GM12872 (cell line): Measurements from ENCODE around the gene SLC44A5.

Experiments used
- TF ChIP-seq, protein P1 (sequence below): IDR thresholded peaks from 3 replicates; pipeline ENCODE4 v1.5.1; 2011; ENCODE audit warnings: low read depth, mild to moderate bottlenecking, low read length, moderate library complexity; ENCODE audit not compliant: insufficient read depth

The SLC44A5 gene

DNA sequence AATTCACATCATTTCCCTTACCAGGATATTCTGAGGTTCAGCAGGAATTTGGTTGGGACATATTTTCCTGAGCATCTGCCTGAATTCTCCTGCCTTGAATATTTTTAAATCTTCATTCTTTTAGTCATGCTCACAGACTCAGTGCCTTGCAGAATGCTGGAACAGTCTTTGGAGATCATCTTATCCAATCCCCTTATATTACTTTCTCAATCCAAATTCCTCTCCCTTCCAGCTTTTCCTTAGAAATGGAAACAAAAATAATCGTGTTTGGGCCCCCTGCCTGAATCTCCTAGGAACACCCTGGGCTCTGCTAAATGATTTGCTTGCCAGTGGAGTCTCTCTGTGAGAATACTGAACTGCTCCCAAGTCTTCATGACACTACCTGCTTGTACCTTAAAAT is 438.4 kb downstream of the SLC44A5 start:
- TF ChIP-seq, protein P1, sequence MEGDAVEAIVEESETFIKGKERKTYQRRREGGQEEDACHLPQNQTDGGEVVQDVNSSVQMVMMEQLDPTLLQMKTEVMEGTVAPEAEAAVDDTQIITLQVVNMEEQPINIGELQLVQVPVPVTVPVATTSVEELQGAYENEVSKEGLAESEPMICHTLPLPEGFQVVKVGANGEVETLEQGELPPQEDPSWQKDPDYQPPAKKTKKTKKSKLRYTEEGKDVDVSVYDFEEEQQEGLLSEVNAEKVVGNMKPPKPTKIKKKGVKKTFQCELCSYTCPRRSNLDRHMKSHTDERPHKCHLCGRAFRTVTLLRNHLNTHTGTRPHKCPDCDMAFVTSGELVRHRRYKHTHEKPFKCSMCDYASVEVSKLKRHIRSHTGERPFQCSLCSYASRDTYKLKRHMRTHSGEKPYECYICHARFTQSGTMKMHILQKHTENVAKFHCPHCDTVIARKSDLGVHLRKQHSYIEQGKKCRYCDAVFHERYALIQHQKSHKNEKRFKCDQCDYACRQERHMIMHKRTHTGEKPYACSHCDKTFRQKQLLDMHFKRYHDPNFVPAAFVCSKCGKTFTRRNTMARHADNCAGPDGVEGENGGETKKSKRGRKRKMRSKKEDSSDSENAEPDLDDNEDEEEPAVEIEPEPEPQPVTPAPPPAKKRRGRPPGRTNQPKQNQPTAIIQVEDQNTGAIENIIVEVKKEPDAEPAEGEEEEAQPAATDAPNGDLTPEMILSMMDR = no peak

DNA sequence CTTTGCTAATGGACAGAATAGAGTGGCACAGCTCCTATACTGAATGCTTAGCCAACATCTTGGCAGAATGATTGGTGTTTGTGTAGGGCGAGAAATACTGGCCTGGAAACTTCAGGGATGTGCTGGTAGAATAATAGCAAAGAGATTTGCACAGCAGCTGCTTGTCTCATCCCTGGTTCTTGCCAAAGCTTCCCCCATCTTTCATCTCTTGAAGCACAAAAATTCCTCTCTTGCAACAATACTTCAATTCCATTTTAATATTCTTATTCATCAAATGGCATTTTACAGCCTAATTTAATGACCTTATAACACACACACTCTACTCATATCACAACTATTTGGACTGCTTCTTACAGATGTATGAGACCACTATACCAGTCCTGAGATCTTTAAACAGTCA is 439.0 kb downstream of the SLC44A5 start:
- TF ChIP-seq, protein P1 = no peak

DNA sequence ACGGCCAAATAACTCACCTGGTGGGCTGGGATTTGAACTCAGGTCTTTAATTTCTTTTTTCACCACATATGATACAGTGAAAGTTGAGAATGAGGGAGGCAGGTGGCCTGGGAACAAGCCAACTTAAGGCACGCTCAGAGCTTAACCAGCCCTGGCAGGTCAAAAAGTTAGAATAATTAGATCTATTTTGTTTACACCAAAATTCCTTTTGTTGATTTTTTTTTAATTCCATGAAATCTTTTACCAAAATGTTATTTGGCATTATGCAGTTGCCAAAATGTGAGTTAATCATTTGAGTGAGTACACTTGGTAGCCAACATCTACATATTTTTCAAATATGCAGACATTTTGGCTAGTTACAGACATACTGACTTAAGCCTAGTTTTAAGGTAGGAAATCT is 439.9 kb downstream of the SLC44A5 start:
- TF ChIP-seq, protein P1 = no peak

DNA sequence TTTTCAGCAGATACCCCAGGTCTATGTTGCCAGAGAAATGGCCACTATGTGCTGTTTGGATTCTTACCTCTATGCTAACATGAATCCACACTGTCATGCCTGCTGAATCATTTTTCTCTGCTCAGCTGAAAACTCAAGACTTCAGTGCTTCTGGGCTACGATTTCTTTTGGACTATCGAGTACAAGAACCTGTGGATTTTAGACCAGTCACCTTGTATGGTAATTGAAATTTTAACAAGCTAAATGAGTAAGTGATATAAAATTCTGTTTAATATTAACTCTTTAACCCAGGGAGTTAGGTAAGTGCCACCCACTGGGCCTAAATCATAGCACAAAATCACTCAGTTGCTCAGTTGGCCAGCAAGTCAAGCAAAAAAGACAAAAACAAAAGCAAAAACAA is 440.9 kb downstream of the SLC44A5 start:
- TF ChIP-seq, protein P1 = no peak

DNA sequence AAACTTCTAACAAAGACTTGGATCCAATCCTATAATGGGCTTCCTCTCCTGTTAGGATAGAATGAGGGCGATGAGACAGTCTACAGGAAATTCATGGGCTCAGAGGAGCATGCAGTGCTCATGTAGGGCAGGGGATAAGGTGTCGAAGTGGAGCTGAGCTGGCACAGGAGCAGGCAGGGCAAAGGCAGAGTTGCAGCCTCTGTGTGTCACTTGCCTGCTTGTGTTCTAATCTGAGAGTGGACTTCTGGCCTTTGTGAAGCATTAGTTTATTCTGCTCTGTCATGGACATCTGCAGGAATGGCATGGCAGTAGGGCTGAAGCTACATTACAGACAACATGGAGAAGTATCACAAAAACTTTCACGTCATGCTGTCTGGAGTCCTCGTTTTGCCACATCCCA is 444.1 kb downstream of the SLC44A5 start:
- TF ChIP-seq, protein P1 = no peak

DNA sequence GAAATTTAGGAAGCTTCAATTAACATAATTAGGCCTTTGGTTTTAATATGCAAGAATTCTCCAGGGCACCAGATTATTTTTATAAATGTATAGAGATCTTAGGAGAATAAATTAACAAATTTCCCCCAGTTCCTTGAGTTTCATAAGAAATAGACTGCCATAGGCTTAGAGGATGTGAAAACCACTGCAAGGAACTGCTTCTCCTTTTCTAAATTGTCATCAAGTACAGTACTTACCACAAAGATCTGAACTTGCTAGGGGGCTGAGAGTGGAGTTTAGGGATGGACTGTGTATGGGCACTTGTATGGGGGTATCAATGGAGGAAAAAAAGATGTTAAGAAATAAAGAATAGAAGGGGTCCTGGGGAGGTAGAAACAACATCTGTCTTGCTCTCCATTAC is 445.6 kb downstream of the SLC44A5 start:
- TF ChIP-seq, protein P1 = no peak

DNA sequence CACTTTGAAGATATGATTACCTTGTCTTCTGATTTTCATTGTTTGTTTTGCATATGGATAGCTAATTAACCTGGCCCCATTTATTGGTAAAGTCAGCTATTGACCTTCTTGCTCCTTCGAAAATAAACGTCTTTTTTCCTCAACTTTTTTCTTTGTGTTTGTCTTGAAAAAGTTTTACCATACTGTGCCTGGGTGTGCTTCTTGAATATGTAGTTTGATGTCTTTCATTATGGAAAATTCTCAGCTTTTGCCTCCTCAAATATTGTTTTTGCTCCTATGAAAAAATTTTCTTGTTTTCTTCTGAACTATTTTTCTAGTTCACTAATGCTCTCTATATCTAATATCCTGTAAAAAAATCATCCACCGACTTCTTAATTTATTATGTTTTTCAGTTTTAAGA is 451.8 kb downstream of the SLC44A5 start:
- TF ChIP-seq, protein P1 = no peak
